K562 (cell line): Measurements from ENCODE around the gene CACNA2D4. TPM values are rescaled to one million over a fixed set of nuclear protein-coding genes. Genes with fewer than 3 reads are reported as not detected.

ENCODE experiments used
- DACH1 ChIP-seq: fragments of 450-650 bp; IDR thresholded peaks from 2 replicates; pipeline ENCODE4 v1.6.1; 2018; ENCODE audit not compliant: partially characterized antibody
- ELK3 ChIP-seq: fragments of 450-650 bp; formaldehyde crosslinking; IDR thresholded peaks from 2 replicates; pipeline ENCODE4 v1.4.0; 2020; ENCODE audit warnings: mild to moderate bottlenecking
- REST ChIP-seq, 2 experiments: fragments of 450-650 bp; formaldehyde crosslinking in 1 of 2; IDR thresholded peaks; 2 replicates each; pipeline versions ENCODE4 v1.4.0 to v1.6.1; 2014 to 2020; ENCODE audit warnings: mild to moderate bottlenecking in 2 of 2, borderline replicate concordance in 1 of 2, low read depth in 1 of 2
- SMC3 ChIP-seq: conservative IDR thresholded peaks from 2 replicates; pipeline ENCODE4 v1.6.1; 2011; ENCODE audit warnings: low read depth, low read length, improper control_type of control experiment; ENCODE audit not compliant: insufficient read depth
- ZNF324 ChIP-seq: fragments of 250-450 bp; sonication (Bioruptor Pico); IDR thresholded peaks from 2 replicates; pipeline ENCODE4 v1.4.0; 2020; ENCODE audit warnings: mild to moderate bottlenecking
- ZNF586 ChIP-seq: fragments of 450-650 bp; formaldehyde crosslinking; conservative IDR thresholded peaks from 2 replicates; pipeline ENCODE4 v1.4.0; 2020; ENCODE audit warnings: mild to moderate bottlenecking, moderate library complexity
- polyA plus RNA-seq, 8 experiments: library from polyadenylated mRNA; depleted of rRNA in 4 of 8; stranded (reverse) in 5 of 8; unstranded in 3 of 8; fragments of >200 nt; fragmentation: Nextera tagmentation in 2 of 8; fragmentation: Illumina TruSeq in 1 of 8; extraction: Ambion mirVana in 2 of 8; extraction: Trizol in 1 of 8; gene quantifications; 2 replicates each; pipeline versions ENCODE4 v1.2.1 to v1.2.3, GENCODE V29; 2011 to 2014; ENCODE audit warnings: inconsistent platforms in 1 of 8, missing spikeins in 1 of 8
- total RNA-seq, 7 experiments: library from RNA; depleted of rRNA in 6 of 7; stranded (reverse); fragments of >200 nt in 6 of 7; fragmentation: Illumina TruSeq in 2 of 7; extraction: Trizol in 2 of 7; gene quantifications; 2 replicates each; pipeline versions ENCODE4 v1.2.1 to v1.2.3, GENCODE V29; 2011 to 2021; ENCODE audit warnings: low replicate concordance in 1 of 7
- TF ChIP-seq, protein P1 (sequence below): fragments of 250-450 bp; sonication (Bioruptor Pico); IDR thresholded peaks from 2 replicates; pipeline ENCODE4 v1.8.0; 2021; ENCODE audit warnings: borderline replicate concordance, mild to moderate bottlenecking, moderate library complexity; ENCODE audit not compliant: poor library complexity, severe bottlenecking

The CACNA2D4 gene
- total and polyA plus RNA-seq, 9 of the 15 experiments (the other 6 are each of a cell fraction or from before 2014, with no cell fraction given): 0.04 to 0.69 (median 0.40) TPM; not detected in 3

DNA sequence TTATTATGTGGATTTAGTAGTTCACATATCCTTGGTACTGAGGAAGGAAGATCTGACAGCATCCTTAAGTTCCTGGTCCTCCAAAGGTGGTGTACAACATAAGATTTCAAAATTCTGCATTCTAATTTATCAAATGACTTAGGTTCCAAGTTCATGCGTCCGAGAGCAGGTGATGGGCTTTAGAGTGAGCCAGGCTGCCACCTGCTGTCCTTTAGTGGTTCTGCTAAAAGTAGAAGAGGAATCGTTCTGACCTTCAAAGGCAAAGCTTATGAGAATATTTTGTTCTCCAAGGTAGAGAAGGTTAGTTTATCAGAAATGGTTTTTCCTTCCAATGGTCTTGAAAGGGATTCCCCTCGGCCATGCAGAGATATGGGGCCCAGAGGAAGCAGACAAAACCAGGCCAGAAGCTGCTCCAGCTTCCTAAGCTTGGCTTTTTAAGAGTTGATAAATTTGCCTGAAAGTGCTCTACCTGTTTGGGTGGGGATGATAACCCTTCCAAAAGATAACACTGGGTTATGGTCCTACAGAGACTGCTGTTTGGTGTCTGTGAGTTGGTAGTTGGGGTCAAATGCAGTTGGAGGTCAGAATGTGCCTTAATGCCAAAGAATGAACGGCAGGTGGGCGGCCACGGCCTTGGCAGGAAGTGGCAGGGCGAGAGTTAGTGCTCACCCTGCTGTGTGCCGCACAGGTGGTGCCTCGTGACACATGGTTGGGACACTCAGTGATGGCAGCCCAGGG, 127.2 kb downstream of the CACNA2D4 start (continued):
- TF ChIP-seq REST (IDR thresholded peaks at IDR 0.05; ENCODE audit: borderline replicate concordance): peak; percentile 89
- no peak for TF ChIP-seq REST (CRISPR knock-in tag; IDR thresholded peaks at IDR 0.05; ENCODE audit: low read depth)
- TF ChIP-seq DACH1: no peak
- no peak for TF ChIP-seq ZNF324 (CRISPR knock-in tag)
- TF ChIP-seq ELK3 (CRISPR knock-in tag): no peak
- peak; percentile 84 for TF ChIP-seq SMC3
- TF ChIP-seq, protein P1, sequence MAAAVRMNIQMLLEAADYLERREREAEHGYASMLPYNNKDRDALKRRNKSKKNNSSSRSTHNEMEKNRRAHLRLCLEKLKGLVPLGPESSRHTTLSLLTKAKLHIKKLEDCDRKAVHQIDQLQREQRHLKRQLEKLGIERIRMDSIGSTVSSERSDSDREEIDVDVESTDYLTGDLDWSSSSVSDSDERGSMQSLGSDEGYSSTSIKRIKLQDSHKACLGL (CRISPR knock-in tag): no peak
- TF ChIP-seq ZNF586 (CRISPR knock-in tag): no peak
